ENCODE measurements around the gene RANBP10.

The RANBP10 gene

DNA sequence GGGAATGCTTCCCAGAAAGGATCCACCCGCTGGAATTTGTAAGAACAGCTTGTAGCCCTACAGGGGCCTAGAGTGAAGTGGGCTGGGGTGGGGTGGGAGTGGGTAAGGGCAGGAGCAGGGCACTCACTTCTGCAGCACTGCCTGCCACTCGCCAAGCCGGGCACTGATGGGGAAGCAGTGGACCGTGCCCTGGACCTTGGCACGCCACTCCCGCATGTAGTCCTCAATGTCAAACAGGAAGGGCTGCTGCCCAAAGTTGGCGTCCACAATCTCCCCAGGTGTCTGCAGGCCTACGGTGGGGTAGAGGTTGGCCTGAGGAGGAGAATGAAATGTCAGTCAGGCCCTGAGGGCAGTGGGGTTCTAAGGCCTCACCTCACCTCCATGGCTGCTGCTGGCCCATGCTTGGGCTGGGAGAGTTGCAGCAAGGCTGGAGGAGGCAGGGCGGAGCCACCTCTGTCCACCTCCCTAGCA lies 71.6 kb downstream of the RANBP10 start:
- no peak for DNase-seq

DNA sequence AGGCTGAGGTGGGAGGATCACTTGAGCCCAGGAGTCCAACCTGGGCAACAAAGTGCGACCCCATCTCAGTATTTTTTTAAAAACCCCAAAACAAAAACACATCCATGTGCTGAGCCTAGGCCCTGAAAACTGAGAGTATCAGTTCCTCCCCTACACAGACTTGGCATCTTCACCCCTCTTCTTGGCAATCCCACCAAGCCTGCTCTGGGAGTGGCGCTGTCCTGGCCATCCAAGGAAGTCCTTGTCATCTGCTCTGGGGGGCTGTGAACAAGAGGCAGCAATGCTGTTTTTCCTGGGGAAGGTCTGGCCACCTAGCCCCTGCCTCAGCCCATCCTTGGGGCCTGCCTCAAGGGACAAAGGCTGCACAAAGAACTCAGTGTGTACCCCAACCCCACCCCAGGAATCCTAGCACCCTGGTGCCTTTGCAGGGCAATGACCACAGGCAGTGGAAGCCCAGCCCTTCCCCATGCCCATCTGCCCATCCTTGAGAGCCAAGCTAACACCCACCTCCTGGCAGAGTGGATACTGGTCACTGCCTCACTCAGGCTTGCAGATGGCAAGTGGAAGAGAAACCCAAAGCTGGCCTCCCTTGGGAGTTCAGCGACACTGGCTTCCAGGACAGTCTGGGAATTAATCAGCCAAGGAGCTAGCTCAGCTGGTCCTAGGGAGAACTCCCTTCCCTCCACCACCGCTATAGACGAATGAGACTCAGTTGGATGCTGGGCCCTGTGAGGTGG lies 72.5 kb downstream of the RANBP10 start:
- no peak for DNase-seq

GRCh38 chr16:67731753-67732095 lies 74.6 kb downstream of the RANBP10 start:
- DNase-seq = no peak

DNA sequence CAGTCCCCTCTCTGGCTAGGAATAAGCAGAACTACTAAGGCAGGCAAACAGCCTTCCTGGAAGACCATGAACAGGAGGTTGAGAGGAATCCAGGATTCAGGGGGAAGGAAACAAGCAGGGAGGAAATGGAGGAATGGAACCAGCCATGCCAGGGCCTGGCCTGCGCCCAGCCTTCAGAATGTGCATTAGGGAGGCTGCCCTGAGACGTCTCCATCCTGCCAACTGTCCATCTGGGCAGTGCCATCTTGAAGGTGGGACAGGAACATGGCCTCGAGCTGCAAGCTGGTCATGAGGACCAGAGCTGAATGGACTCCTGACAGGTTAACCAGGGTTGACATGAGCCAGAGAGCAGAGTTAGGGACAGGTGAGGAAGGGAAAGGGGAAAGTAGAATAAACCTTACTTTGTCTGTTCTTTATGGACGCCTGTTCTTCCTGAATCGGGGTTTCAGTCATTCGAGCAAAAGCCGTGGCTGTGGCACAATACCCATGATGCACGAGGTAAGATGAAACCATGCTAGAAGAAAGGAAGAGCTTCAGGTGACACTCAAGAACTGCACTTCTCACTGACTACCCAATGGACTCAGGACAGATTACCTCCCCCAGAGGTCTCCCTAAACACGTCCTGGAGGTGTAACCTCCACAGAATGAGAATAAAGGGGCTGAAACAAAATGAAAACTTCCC lies 75.1 kb downstream of the RANBP10 start:
- DNase-seq = no peak

GRCh38 chr16:67730326-67730725 lies 76.0 kb downstream of the RANBP10 start:
- no peak for DNase-seq

DNA sequence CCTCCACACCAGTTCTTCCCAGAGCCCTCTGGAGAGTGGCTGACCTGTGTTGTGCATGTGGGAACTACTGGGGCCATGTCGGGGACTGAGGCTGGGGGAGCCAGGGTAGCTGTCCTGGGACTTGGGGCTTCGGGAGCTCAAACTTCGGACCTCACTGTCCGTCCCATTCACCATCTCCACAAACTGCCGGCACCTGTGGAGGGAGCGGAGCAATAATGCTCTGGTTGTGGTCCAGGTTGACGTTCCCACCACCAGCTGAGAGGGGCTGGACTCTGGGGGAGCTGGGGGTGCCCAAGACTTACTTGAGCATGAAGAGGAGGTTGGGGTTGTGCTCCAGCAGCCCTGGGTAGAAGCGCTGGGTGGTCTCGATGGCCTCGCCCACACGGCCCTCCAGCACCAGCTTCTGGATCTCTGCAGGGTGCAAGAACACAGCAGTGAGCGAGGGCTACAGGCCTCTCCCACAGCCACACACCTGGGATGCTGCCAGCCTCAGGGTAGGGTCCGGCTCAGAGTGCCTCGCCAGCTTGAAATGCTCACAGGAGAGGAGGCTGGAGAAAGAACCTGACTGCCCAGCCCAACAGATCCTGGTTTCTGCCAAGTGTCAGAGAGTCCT lies 76.6 kb downstream of the RANBP10 start:
- no peak for DNase-seq

- DNase-seq = no peak
These were observed 78.6 kb downstream of the RANBP10 start for GRCh38 chr16:67727521-67728485.

DNA sequence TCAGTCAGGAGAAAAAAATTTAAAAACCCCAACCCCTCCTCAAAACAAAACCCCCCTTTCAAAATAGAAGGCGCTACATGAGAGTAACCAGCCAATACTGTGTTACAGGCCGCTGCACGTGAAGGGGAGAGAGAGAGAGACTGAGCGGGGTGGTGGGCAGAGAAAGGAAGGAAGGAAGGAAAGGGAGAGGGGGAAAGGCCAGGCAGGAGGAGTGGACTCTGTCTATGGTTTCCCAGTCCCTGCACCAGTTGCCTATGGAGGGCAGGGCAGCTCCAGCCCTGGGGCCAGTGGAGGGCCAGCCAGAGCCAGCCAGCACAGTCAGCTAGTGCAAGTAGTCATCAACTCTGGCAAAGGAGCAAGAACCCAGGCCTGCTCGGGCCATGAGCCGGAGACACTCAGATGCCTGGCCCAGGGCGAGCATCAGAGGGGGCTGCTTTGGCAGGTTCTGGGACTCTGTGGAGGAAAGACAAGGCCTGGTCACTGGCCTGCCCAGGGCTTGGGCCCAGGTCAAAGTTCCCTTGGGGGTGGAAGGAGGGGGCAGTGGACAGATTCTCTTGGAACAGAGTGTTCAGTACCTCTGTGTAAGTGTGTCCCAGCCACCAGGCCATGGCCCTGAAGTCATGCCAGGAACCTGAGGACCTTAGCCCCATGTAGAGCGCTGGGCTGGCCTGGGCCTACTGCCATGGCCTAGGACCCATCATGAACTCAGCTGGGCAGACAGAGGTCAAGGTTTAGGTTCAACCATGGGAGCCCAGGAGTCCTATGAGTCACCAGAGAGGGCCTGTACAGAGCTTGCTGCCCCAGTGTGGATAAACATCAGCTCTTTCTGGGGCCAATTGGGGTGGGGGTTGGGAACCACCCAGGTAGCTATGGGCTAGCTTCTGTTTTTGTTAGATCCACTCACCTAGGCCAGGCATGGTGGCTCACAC lies 80.0 kb downstream of the RANBP10 start:
- DNase-seq = no peak

- no peak for DNase-seq
These were observed 82.5 kb downstream of the RANBP10 start for GRCh38 chr16:67723911-67724305.

DNA sequence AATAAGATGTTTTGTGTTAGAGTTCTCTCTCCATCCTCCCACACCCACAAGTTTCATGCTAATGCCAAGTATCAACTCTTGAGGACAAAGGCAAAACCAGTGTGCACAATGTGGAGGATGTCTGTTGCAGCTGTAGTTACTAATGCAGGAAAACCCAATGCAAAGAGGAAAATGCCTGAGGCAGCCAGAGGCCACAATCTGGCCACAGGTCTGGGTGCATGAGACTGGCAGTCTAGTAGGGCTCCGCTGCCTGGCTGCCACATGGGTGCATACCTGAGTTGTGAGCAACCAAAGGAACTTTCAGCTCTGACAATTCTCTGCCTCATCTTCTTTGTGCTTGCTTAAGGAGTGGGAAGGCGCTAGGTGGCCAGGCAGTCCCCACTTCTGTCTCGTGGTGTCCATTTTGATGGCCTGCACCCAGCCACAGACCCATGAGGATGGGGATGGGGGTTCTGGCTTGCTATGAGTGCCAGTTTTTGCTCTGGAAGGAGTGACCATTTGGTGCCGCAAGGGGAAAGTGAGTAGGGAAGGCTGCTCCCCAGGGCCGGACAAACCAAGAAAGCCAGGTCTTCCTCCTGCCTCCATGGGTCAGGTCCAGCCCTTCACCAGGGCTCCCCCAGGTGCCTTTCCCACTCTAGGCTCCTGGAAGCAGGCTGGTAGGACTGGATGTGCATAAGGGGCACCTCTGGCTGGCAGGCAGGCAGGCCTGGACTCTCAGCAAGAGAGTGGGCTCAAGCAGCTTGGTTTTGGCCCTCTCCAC lies 83.0 kb downstream of the RANBP10 start:
- DNase-seq = no peak

GRCh38 chr16:67720236-67720635 lies 86.1 kb downstream of the RANBP10 start:
- DNase-seq = no peak

- DNase-seq = no peak
These were observed 86.6 kb downstream of the RANBP10 start for GRCh38 chr16:67719778-67720144.

GRCh38 chr16:67719048-67719777 lies 87.1 kb downstream of the RANBP10 start, which contains the start of gene GFOD2:
GFOD2 (minus strand) TSS chr16:67719316; CDS start chr16:67685715, 33,601 bp downstream.
- peak; percentile 75 for DNase-seq

- no peak for DNase-seq
These were observed 87.7 kb downstream of the RANBP10 start for GRCh38 chr16:67718668-67719047.

DNA sequence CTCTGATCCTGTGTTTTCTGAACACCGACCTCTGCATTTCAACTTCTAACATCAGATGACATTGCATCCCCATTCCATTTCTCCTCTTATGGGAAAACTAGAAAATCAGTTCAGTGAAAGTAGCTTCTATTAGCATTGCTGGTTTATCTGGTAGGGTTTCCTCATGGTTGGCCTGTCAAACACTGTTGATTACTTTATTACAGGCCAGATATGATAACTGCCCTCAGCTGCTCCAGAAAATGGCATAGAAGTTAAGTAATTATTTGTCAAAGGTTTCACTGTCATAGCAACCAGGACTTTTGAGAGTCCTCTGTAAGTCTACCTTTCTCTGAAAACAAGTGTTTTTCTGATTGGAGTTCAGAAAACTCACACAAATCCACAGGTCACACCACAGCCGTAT lies 90.3 kb downstream of the RANBP10 start:
- no peak for DNase-seq

- DNase-seq = no peak
These were observed 91.8 kb downstream of the RANBP10 start for GRCh38 chr16:67714522-67714921.

GRCh38 chr16:67713647-67714273 lies 92.6 kb downstream of the RANBP10 start:
- DNase-seq = no peak

GRCh38 chr16:67710607-67711006 lies 95.8 kb downstream of the RANBP10 start:
- DNase-seq = no peak

DNA sequence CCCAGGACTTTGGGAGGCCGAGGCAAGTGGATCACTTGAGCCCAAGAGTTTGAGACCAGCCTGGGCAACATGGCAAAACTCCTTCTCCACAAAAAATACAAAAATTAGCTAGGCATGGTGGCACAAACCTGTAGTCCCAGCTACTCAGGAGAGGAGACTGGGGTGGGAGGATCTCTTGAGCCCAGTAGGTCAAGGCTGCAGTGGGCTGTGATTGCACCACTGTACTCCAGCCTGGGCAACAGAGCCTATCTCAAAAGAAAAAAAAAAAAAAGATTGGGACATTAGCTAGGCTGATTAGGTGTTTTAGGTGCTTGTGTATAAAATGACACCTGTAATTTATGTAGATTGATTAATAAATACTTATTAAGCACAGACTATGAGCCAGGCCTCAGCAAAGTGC lies 97.3 kb downstream of the RANBP10 start:
- no peak for DNase-seq

GRCh38 chr16:67708368-67708771 lies 98.0 kb downstream of the RANBP10 start:
- no peak for DNase-seq
